RPMI7951 (cell line): ENCODE results near the gene GTF2A2. TPM values are rescaled to one million over a fixed set of nuclear protein-coding genes. Genes with fewer than 3 reads are reported as not detected.

Experiments used
- DNase-seq: peaks from one replicate; pipeline ENCODE4 v3.0.0-alpha.2; 2012; ENCODE audit warnings: low read depth
- total RNA-seq: library from RNA; depleted of rRNA; stranded (reverse); fragments of >200 nt; shearing (Covaris generic); gene quantifications from 2 replicates; pipeline ENCODE4 v1.2.3, GENCODE V29; 2014; rRNA removed

Gene GTF2A2
- total RNA-seq, 1 experiment from 2014 or later: 121 TPM

- no peak for DNase-seq
Observed at GRCh38 chr15:59605994-59606393, 51.3 kb downstream of the GTF2A2 start.

- no peak for DNase-seq
Observed at GRCh38 chr15:59598461-59598860, 58.9 kb downstream of the GTF2A2 start.

- DNase-seq: no peak
Observed at GRCh38 chr15:59596640-59597039, 60.7 kb downstream of the GTF2A2 start.

GRCh38 chr15:59595434-59595915 is 61.8 kb downstream of the GTF2A2 start:
- no peak for DNase-seq

GRCh38 chr15:59594991-59595390 is 62.3 kb downstream of the GTF2A2 start:
- no peak for DNase-seq

GRCh38 chr15:59594493-59594942 is 62.8 kb downstream of the GTF2A2 start:
- DNase-seq: peak; percentile 45

- DNase-seq: no peak
Observed at GRCh38 chr15:59591356-59591755, 66.0 kb downstream of the GTF2A2 start.

GRCh38 chr15:59590027-59590426 is 67.3 kb downstream of the GTF2A2 start:
- no peak for DNase-seq

Other genes with a start within 250 kb of the GTF2A2 start
- 2.4 and 4.9 TPM in 2 replicates for gene FAM81A, start 219.3 kb downstream of the GTF2A2 start, total RNA-seq
- gene GCNT3, start 45.7 kb downstream of the GTF2A2 start, total RNA-seq: not detected in 2 replicates
- gene BNIP2, start 31.8 kb upstream of the GTF2A2 start, total RNA-seq: 127 and 159 TPM in 2 replicates